ENCODE data around the gene TUB.

TUB gene

GRCh38 chr11:8045839-8046238, 35.2 kb upstream of the TUB start:
- DNase-seq (ENCODE audit: low read depth in 3 of 3, low spot score in 1 of 3) = no peak

GRCh38 chr11:8047382-8047781, 33.6 kb upstream of the TUB start:
- no peak for DNase-seq (ENCODE audit: low read depth in 3 of 3, low spot score in 1 of 3)

GRCh38 chr11:8049084-8049483, 31.9 kb upstream of the TUB start:
- no peak for DNase-seq (ENCODE audit: low read depth in 3 of 3, low spot score in 1 of 3)

GRCh38 chr11:8055091-8055835, 25.7 kb upstream of the TUB start:
- no peak for DNase-seq (ENCODE audit: low read depth in 3 of 3, low spot score in 1 of 3)

GRCh38 chr11:8055836-8056526, 25.0 kb upstream of the TUB start:
- DNase-seq (ENCODE audit: low read depth in 3 of 3, low spot score in 1 of 3) = no peak

GRCh38 chr11:8056810-8057463, 24.1 kb upstream of the TUB start:
- DNase-seq (ENCODE audit: low read depth in 3 of 3, low spot score in 1 of 3) = no peak

GRCh38 chr11:8058216-8058615, 22.8 kb upstream of the TUB start:
- DNase-seq (ENCODE audit: low read depth in 3 of 3, low spot score in 1 of 3) = no peak

GRCh38 chr11:8059030-8059429, 22.0 kb upstream of the TUB start:
- DNase-seq (ENCODE audit: low read depth in 3 of 3, low spot score in 1 of 3) = no peak

GRCh38 chr11:8059571-8060011, 21.4 kb upstream of the TUB start:
- DNase-seq (ENCODE audit: low read depth in 3 of 3, low spot score in 1 of 3) = no peak

- DNase-seq (ENCODE audit: low read depth in 3 of 3, low spot score in 1 of 3) = no peak
These were observed 20.8 kb upstream of the TUB start for GRCh38 chr11:8060146-8060719.

GRCh38 chr11:8060801-8061554, 20.0 kb upstream of the TUB start:
- DNase-seq (ENCODE audit: low read depth in 3 of 3, low spot score in 1 of 3) = no peak

- DNase-seq (ENCODE audit: low read depth in 3 of 3, low spot score in 1 of 3) = no peak
These were observed 19.2 kb upstream of the TUB start for GRCh38 chr11:8061555-8062428.

- no peak for DNase-seq (ENCODE audit: low read depth in 3 of 3, low spot score in 1 of 3)
These were observed 18.2 kb upstream of the TUB start for GRCh38 chr11:8062781-8063257.

- no peak for DNase-seq (ENCODE audit: low read depth in 3 of 3, low spot score in 1 of 3)
These were observed 17.7 kb upstream of the TUB start for GRCh38 chr11:8063324-8063723.

GRCh38 chr11:8065031-8065430, 16.0 kb upstream of the TUB start:
- no peak for DNase-seq (ENCODE audit: low read depth in 3 of 3, low spot score in 1 of 3)

GRCh38 chr11:8066036-8066910, 14.7 kb upstream of the TUB start:
- no peak for DNase-seq (ENCODE audit: low read depth in 3 of 3, low spot score in 1 of 3)

- no peak for DNase-seq (ENCODE audit: low read depth in 3 of 3, low spot score in 1 of 3)
These were observed 14.0 kb upstream of the TUB start for GRCh38 chr11:8066911-8067455.

GRCh38 chr11:8067567-8067928, 13.5 kb upstream of the TUB start:
- no peak for DNase-seq (ENCODE audit: low read depth in 3 of 3, low spot score in 1 of 3)

Data from stimulated activated CD4-positive, alpha-beta T cell treated with anti-CD3 and anti-CD28 coated beads, TNF-alpha, amount 100 ng/mL, for 1 hour (primary cell).